ENCODE measurements around the gene RPS8. TPM values are rescaled to one million over a fixed set of nuclear protein-coding genes. Genes with fewer than 3 reads are reported as not detected.

The RPS8 gene
- total RNA-seq, 1 experiment from 2014 or later, result 1,104 TPM

DNA sequence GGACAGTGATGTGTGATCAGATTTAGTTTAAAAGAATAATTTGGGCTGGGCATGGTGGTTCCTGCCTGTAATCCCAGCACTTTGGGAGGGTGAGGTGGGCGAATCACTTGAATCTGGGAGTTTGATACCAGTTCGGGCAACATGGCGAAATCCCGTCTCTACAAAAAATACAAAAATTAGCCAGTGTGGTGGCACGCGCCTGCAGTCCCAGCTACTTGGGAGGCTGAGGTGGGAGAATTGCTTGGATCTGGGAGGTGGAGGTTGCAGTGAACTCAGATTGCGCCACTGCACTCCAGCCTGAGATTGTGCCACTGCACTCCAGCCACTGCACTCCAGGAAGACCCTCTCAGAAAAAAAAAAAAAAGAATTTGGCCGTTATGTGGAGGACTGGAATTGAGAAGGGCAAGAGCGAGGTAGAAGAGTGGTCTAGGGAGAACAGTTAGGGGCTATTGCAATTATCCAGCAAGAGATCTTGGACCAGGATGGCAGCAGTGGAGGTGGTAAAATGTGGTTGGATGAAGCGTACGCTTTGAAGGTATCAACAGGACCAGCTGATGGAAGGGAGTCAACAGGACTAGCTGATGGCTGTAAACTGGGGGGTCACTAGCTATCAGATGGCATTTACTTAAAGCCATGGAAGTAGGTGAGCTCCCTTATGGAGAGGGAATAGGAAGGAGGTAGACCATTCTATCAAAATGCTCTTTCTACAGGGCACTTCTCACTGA lies 42.6 kb downstream of the RPS8 start:
- TF ChIP-seq, protein P1, sequence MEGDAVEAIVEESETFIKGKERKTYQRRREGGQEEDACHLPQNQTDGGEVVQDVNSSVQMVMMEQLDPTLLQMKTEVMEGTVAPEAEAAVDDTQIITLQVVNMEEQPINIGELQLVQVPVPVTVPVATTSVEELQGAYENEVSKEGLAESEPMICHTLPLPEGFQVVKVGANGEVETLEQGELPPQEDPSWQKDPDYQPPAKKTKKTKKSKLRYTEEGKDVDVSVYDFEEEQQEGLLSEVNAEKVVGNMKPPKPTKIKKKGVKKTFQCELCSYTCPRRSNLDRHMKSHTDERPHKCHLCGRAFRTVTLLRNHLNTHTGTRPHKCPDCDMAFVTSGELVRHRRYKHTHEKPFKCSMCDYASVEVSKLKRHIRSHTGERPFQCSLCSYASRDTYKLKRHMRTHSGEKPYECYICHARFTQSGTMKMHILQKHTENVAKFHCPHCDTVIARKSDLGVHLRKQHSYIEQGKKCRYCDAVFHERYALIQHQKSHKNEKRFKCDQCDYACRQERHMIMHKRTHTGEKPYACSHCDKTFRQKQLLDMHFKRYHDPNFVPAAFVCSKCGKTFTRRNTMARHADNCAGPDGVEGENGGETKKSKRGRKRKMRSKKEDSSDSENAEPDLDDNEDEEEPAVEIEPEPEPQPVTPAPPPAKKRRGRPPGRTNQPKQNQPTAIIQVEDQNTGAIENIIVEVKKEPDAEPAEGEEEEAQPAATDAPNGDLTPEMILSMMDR (IDR thresholded peaks at IDR 0.05; ENCODE audit: unreplicated experiment), result no peak
- no peak for DNase-seq
- Mint-ChIP-seq H3K27me3 (ENCODE audit: unreplicated experiment) (no peaks in the 10 kb centered on the region), H3K4me1 (ENCODE audit: low read depth, unreplicated experiment) (peaks cover 48% of the 10 kb centered on the region), H3K9me3 (ENCODE audit: low read depth, unreplicated experiment) (no peaks in the 10 kb centered on the region), H3K36me3 (ENCODE audit: insufficient read depth, unreplicated experiment) (peaks cover 25% of the 10 kb centered on the region), H3K27ac (ENCODE audit: unreplicated experiment) (peak overlapping the region; percentile 50), H3K4me3 (ENCODE audit: low read depth, unreplicated experiment) (peak overlapping the region; percentile 75)
- CTCF ChIA-PET, result interaction anchor here (1.2 kb wide), 1 partner anchor 18 kb away, joined by 3 read pairs; the partner anchor contains the start of gene PLK3
- intact Hi-C loops (cut with micrococcal nuclease; ENCODE audit: unreplicated experiment), result no loop called here
- no TSS peak for BruUV-seq (replicated peaks)

DNA sequence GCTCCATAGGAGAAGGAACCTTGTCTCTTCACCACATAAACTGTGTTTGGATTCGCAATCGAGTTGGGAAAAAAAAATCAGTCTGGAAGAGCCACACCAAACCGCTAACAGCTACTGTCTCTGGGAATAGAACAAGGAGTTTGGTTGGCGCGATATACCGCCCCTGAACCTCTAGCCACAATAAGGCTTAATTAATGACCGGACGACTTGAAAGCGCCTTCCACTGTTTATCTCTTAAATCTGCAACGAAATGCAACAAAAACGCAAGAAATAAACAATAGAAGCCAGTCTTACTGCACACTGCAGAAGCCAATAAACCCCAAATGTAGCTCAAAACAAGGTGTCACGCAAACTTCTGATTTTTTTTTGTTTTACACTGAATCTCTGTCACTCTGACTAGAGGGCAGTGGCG lies 43.9 kb downstream of the RPS8 start:
- peak overlapping the region; percentile 75 for H3K4me3 Mint-ChIP-seq (ENCODE audit: low read depth, unreplicated experiment)
- peaks cover 48% of the 10 kb centered on the region for H3K4me1 Mint-ChIP-seq (ENCODE audit: low read depth, unreplicated experiment)
- DNase-seq, result no peak
- CTCF ChIA-PET, result interaction anchor here (0.7 to 1.2 kb wide), 3 partner anchors 11 to 251 kb away, joined by 4 to 6 read pairs (median 4); partner anchors contain the start of genes BTBD19 and PLK3
- H3K36me3 Mint-ChIP-seq (ENCODE audit: insufficient read depth, unreplicated experiment), result peaks cover 21% of the 10 kb centered on the region
- peak overlapping the region; percentile 100 for H3K27ac Mint-ChIP-seq (ENCODE audit: unreplicated experiment)
- TF ChIP-seq, protein P1 (IDR thresholded peaks at IDR 0.05; ENCODE audit: unreplicated experiment), result no peak
- H3K27me3 Mint-ChIP-seq (ENCODE audit: unreplicated experiment), result no peaks in the 10 kb centered on the region
- no peaks in the 10 kb centered on the region for H3K9me3 Mint-ChIP-seq (ENCODE audit: low read depth, unreplicated experiment)
- intact Hi-C loops (cut with micrococcal nuclease; ENCODE audit: unreplicated experiment), result no loop called here
- BruUV-seq (replicated peaks), result no TSS peak

DNA sequence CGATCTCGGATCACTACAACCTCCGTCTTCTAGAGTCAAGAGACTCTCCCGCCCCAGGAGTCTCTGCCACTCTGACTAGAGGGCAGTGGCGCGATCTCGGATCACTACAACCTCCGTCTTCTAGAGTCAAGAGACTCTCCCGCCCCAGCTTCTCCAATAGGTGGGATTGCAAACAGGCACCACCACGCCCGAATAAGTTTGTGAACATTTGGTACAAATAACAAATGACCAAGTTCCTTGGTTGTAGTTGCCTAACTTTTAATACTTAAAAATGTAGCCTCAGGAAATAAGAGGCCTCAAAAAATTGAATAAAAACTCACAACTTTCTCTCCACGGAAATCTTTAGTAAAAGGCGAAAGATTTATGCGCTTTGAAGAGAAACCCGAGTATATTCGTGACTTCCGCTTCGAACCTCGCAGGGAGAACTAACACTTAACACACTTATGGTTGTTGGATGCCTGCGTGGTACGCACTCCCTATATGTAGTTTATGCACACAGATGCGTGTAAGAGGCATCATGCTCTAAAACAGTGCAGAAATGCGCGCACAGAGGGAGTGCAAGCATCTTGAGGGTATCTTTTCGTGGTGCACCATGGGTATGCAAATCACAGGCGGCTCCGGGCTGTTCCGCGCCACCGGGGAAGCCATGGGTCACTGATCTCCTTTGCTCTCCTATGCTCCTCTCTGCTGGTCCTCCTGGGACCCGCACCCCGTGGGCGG lies 44.4 kb downstream of the RPS8 start:
- TSS peak; percentile 99 for BruUV-seq (replicated peaks)
- CTCF ChIA-PET, result interaction anchor here (0.7 to 1.2 kb wide), 3 partner anchors 11 to 250 kb away, joined by 4 to 6 read pairs (median 4); partner anchors contain the start of genes BTBD19 and PLK3
- peak; percentile 74 for DNase-seq
- Mint-ChIP-seq H3K4me3 (ENCODE audit: low read depth, unreplicated experiment) (peak overlapping the region; percentile 75), H3K4me1 (ENCODE audit: low read depth, unreplicated experiment) (peaks cover 45% of the 10 kb centered on the region), H3K9me3 (ENCODE audit: low read depth, unreplicated experiment) (no peaks in the 10 kb centered on the region), H3K27me3 (ENCODE audit: unreplicated experiment) (no peaks in the 10 kb centered on the region), H3K36me3 (ENCODE audit: insufficient read depth, unreplicated experiment) (peaks cover 18% of the 10 kb centered on the region), H3K27ac (ENCODE audit: unreplicated experiment) (peak overlapping the region; percentile 100)
- intact Hi-C loops (cut with micrococcal nuclease; ENCODE audit: unreplicated experiment), result no loop called here
- TF ChIP-seq, protein P1 (IDR thresholded peaks at IDR 0.05; ENCODE audit: unreplicated experiment), result no peak

DNA sequence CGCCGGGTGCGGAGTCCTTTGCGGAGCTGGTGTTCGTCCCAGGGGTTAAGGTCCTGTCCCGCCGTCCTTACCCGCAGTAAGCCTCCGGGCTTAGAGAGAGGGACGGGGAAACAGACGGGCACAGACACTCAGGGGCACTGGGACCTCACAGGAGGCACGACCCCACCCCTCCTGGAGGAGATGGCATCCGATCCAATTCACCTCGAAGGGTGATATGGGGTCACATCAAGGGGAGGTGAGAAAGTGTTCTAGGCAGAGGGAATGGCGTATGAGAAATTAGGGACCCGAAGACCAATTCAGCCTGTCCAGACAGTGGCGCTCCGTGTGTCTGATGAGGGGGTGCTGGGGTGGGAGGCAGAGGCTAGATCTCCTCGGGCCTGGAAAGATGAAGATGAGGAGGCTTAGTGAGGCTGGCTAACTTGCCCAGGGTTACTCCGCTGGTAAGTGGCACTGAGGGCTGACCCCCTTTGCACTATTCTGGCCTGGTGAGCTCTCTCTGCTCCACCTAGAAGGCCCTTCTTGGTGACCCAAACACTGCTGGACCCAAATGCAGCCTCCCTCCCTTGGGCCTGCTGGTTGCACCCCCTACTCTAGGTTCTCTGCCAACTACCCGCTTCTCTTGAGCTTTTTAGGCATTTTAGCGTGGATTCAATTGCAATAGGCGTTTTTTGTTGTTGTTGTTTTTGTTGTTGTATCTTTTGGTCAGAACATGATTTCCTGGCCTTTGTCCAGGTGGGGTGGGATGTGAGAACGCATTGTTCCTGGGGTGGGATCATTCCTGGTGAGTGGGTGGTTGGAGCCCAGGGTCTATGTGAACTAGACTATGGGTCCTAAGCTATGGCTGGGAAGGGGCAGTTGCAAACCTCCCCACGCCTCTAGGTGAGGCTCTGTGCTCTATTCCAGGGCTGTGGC lies 45.2 kb downstream of the RPS8 start:
- H3K27me3 Mint-ChIP-seq (ENCODE audit: unreplicated experiment), result no peaks in the 10 kb centered on the region
- intact Hi-C loops (cut with micrococcal nuclease; ENCODE audit: unreplicated experiment), result no loop called here
- TF ChIP-seq, protein P1 (IDR thresholded peaks at IDR 0.05; ENCODE audit: unreplicated experiment), result no peak
- peak overlapping the region; percentile 100 for H3K27ac Mint-ChIP-seq (ENCODE audit: unreplicated experiment)
- peaks cover 18% of the 10 kb centered on the region for H3K36me3 Mint-ChIP-seq (ENCODE audit: insufficient read depth, unreplicated experiment)
- no TSS peak for BruUV-seq (replicated peaks)
- peak overlapping the region; percentile 75 for H3K4me3 Mint-ChIP-seq (ENCODE audit: low read depth, unreplicated experiment)
- CTCF ChIA-PET, result no interaction called here
- H3K9me3 Mint-ChIP-seq (ENCODE audit: low read depth, unreplicated experiment), result no peaks in the 10 kb centered on the region
- peaks cover 37% of the 10 kb centered on the region for H3K4me1 Mint-ChIP-seq (ENCODE audit: low read depth, unreplicated experiment)
- no peak for DNase-seq
